SW 1271 (cell line): ENCODE results near the gene PARD3.
"Not testable (repeated sequence)": the region's sequence is repeated elsewhere in the genome, so short reads cannot be mapped to it uniquely, and the experiment has no call there.

ENCODE experiments used
- DNase-seq, 2 experiments: peaks; one replicate each; lab custom pipeline; 2025; lab: John Stamatoyannopoulos, UW

Gene PARD3

GRCh38 chr10:34766811-34767494 lies 48.1 kb downstream of the PARD3 start:
- DNase-seq: no peak

GRCh38 chr10:34766266-34766600 lies 48.9 kb downstream of the PARD3 start:
- DNase-seq: no peak

DNA sequence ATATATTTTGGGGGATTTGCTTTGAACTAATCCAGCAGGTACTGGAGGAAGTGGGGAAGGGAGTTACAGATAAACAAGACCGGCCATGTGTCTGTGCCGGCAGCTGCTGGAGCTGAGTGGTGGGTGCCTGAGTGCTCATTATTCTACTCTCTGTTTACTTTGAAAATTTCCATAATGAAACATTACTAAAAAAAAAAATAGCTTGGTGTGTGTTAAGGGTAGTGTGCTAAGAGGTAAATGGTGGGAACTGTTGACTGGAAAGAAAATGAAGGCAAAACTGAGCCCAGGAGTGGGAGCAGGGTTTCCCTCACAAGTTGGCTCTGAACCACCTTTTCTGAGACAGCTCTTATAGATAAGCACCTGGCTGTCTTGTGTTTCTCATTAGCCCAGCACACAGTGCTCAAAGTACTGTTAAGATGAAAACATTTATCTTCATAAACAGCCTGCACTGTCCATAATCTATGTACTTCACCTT lies 50.6 kb downstream of the PARD3 start:
- DNase-seq: no peak

DNA sequence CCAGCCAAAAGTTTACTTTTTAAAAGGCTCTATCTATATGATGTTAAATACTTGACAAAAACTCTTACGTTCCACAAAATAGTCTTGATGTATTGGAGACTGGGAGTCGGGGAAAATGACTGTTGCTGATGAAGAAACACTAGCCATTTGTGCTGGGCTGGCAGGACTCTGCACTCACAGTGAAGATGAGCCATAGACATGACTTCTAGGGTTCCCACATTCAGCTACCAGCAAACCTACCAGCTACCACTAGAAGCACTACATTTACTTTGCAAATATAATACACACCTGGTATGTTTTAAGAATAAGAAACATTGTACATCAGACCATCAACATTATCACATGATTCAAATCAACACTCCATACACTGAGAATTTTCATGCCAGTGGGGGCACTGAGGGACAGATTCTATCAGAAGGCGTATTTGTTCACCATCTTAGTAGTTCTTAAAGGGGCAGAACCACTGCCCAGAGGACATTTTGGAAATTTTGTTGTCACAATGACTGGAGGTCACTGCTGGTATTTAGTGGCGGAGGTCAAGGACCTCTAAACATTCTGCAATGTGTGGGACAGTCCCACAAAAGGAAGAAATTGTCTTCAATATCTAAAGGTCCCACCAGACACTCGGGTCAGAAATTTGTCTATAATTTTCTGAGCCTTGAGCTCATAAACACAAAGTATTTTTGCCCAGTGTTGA lies 52.3 kb downstream of the PARD3 start:
- no peak for DNase-seq

DNA sequence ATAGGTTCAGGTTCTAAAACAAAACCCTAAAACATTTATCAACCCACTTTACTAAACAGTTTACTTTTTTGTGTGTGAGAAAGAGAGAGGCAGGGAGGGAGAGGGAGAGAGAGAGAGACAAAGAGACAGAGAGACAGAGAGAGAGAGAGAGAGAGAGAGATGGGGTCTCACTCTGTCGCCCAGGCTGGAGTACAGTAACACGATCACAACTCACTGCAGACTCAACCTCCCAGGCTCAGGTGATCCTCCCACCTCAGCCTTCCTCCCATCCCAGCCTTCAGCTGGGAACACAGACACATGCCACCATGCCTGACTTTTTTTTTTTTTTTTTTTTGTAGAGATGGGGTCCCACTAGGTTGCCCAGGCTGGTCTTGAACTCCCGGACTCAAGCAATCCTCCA lies 52.9 kb downstream of the PARD3 start:
- no peak for DNase-seq

DNA sequence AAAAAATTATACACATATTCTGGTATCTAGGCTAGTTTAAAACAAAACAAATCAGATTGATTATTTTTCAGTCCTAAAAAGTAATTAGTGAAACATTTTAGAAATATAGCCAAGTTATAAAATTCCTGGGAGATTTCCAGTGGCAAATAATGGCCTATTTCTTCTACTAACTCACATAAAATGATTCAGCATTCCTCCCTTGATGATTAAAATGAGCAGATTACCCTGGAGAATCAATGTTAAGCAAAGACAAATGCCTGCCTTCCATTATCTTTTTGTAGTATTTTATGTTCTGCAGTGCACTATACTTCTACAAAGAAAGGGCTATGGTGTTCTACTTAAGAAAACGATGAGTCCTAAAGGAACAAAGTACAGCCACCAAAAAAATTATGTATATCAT lies 53.6 kb downstream of the PARD3 start:
- DNase-seq: no peak

GRCh38 chr10:34760606-34761005 lies 54.5 kb downstream of the PARD3 start:
- no peak for DNase-seq

DNA sequence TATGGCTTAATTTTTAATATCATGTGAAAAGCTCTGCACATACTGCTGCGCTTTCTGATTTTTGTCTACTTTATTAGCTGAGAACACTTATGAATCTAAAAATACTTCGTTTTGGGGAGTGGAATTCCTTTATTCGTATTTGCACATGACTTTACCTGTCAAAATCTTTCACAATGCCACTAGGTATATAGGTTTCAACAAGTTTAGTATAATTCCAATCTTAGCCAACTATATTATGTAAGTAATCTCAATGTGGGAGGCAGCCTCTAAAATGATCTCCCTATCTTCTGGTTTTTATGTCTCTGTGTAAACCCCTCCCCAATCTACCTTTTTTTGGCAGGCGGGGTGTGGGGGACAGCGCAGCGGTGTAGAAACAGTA lies 55.3 kb downstream of the PARD3 start:
- DNase-seq: no peak

DNA sequence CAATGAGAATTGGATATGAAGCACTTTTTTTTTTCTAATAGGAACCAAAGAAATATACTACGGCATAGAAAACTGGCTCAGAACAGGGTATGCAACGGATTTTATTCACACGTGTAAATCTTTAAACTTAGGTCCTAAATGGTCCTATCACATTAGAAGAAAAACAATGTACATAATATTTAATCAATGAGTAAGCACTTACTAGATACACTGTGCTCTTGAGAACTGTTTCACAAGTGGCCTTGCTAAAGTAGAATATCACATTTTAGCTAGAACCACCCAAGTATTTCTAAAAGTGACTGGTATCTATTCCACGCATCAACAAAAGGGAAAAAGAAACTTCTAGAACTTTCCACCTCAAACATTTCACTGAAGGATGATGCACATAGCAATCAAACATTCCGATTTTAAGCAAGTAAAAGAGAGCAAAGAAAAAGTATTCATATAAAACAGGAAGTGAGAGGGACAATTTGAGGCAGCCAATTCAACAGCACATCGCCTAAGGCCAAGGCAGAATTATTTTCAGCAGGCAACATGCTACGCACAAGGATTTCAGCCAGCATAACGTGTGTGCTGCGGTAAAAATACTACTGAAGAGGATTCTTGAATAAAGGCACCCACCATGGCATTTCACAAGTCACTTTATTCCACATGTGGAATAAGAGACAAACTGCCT lies 55.8 kb downstream of the PARD3 start:
- DNase-seq: no peak

GRCh38 chr10:34758447-34758996 lies 56.6 kb downstream of the PARD3 start:
- DNase-seq: peak; percentile 72 to 94

DNA sequence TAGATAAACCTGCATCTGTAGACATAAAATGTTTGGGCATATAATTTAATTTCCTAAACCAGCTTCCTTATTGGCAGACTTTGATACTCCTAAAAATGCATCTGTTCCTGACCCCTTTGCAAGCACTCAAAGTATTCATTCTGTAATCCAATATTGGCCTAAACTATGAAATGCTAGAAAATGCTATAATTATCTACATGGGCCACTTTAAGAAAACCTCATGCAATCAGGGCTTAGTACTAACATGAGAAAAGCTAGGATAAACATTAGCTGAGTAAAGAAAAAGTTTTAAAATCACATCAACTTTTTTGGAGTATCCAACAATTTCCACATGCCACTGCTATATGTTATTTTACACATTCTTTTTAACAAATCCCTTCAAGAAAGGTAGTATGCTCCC lies 57.2 kb downstream of the PARD3 start:
- no peak for DNase-seq

DNA sequence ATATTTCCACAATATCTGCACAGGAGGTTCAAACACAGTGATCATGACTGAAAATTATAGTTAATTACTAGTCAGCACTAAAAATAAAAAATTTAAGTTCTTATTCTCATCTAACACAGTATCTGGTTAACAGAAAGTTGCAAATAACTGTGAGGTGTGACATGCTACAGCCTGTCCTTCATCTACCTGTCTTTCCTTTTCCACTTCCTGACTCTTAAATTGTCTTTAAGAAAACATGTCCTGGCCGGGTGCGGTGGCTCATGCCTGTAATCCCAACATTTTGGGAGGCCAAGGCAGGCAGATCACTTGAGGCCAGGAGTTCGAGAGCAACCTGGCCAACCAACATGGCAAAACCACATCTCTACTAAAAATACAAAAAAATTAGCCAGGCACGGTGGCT lies 57.9 kb downstream of the PARD3 start:
- not testable (repeated sequence) for DNase-seq

- no peak for DNase-seq
These were observed 58.5 kb downstream of the PARD3 start for GRCh38 chr10:34756584-34756983.

DNA sequence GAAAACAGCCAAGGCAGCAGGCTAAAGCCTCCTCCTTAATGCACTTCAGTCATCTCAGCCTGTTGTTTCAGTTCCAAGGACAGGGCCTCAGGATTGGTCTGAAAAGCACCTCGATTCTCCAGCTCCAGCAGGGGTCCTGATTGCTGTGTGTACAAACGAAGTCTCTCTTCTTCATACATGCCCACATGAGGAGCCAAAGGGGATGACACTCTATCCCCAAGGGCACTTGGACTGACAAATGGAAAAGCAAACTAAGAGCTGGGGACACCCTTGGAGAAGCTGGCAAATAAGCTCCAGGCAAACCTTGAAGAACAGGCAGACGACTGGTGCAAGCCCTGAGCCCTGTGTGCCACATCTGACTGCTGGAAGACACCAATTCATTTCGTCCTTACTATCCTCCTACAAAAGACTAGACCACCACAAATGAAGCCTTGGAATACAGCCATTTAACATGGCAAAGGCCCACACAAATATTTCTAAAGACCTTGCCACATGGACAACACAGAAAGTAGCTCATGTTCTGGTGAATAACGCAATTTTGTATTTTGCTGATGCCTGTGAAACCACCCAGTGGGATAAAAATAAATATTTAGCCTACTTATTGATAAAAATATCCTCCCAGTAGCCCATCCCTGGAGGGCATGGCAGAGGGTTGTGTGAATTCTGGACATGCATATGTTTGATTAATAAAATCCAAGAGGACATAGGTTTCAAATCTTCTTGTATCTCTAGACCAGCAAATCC lies 61.9 kb downstream of the PARD3 start:
- no peak for DNase-seq

GRCh38 chr10:34751272-34751671 lies 63.8 kb downstream of the PARD3 start:
- no peak for DNase-seq

- DNase-seq: not testable (repeated sequence)
These were observed 64.3 kb downstream of the PARD3 start for GRCh38 chr10:34750795-34751194.

- no peak for DNase-seq
These were observed 66.3 kb downstream of the PARD3 start for GRCh38 chr10:34748767-34749166.

DNA sequence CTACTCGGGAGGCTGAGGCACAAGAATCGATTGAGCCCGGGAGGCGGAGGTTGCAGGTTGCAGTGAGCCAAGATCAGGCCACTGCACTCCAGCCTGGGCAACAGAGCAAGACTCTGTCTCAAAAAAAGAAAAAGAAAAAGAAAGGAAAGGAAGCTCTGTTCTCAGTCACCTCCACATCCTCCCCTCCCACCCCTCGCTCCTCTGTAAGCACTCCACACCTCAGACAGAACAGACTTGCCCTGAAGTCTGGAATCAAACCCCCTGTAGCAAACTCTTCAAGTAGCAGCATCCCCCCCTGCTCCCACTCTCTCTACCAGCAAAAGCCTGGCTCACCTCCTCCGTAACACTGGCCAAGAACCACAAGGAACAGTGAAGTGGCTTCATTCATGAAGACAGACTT lies 66.7 kb downstream of the PARD3 start:
- DNase-seq: no peak

DNA sequence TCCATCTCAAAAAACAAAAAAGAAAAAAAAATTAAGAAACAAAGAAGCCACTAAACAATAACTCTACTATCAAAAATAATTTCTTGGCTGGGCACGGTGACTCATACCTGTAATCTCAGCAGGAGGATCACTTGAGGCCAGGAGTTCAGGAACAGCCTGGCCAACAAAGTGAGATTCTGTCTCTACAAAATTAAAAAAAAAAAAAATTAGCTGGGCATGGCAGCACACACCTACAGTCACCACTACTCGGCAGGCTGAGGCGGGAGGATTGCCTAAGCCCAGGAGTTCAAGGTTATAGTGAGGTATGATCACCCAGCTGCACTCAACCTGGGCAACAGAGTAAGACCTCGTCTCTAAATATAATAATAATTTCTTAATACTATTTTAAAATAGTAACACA lies 69.0 kb downstream of the PARD3 start:
- no peak for DNase-seq

GRCh38 chr10:34745244-34745643 lies 69.9 kb downstream of the PARD3 start:
- no peak for DNase-seq

- DNase-seq: no peak
These were observed 70.5 kb downstream of the PARD3 start for GRCh38 chr10:34744590-34744989.

DNA sequence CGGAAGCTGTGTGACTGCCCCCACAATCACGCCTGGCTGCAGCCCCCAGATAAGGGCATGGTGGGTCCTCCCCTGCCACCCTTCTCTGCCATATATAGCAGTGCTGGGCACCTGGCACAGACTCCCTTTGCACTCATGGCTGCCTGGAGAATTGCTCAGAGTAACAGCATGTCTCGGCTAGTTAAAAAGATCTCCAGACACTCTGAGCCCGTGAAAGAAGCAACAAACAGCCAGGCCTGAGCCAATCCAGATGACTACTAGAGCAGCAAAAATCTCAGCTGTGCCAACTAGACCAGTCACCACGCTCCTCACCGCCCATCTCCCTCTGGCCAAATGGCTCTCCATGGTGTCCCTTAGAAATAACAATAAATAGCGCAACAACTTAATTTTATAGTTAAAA lies 71.3 kb downstream of the PARD3 start:
- DNase-seq: no peak
